ENCODE data around the gene ELOVL2.
"Not testable (repeated sequence)": the region's sequence is repeated elsewhere in the genome, so short reads cannot be mapped to it uniquely, and the experiment has no call there.

ELOVL2 gene

DNA sequence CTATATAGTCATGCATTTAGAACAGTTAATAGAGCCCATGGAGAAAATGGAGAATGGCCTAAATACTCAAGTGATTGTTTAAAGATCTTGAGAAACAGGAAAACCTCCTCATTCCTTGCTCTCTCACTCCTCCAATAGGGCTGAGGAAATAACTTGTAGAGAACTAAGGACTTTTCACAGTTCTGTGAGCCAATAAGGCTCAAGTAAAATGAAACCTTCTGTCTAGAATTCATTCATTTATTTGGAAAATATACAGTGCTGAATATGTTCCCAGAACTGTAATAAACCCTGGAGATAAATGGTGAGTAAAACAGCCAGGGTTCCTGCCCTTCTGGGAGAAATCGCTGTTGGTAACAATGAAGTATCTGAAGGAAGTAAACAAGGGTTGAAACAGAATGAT is 35.3 kb downstream of the ELOVL2 start:
- Histone ChIP-seq H3K36me3 (replicated peaks) (no peaks in the 10 kb centered on the region; the same call in 1 of the 2 replicates), H3K4me1 (no peaks in the 10 kb centered on the region)
- DNase-seq (ENCODE audit: low spot score in 2 of 2), result no peak

DNA sequence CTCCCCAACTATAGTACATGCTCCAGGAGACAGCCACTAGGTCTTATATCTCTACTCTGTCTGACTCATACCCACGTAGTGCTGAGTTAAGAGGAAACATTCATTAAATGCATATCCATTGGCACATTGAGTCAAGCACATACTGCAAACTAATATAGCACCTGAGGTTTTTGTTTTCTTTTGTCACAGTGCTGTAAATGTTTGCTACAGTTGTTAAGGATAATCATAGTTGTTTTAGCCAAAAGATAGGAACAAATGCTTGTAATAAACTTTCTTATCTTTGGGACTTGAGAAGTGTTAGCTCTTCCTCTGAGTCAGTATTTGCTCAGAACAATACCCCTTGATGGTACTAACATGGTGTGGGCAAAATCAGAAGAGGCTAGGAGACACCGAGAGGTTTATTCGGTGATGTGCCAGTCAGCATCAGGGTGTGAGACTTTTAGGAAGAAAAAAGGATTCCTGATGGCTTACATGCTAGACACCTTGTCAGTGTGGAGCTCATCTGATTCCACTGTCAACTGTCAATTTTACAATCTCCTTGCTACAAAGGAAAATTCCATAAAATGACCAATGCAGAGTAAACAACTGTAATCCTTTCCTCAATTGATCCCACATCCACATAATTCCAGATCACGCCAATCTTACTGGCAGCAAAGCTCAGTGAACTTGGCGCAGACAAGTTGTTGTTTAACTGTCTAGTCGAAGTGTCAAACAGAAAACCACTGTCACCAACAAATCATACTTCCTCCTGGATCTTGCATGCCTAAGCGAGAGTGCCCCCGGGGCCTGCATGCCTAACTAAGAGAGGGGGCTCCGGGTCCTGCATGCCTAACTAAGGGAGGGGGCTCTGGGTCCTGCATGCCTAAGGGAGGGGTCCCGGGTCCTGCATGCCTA is 36.1 kb downstream of the ELOVL2 start:
- no peaks in the 10 kb centered on the region for H3K4me1 ChIP-seq
- H3K36me3 ChIP-seq (replicated peaks), result no peaks in the 10 kb centered on the region; the same call in 1 of the 2 replicates
- in situ Hi-C loops (cut with MboI; ENCODE audit: low sequenced_read_pairs), result no loop called here
- DNase-seq (ENCODE audit: low spot score in 2 of 2), result no peak
- no peaks in the 10 kb centered on the region for H3K27me3 ChIP-seq (ENCODE audit: low read depth)
- H3K4me3 ChIP-seq, result no peak overlapping the region
- H3K9me3 ChIP-seq, result no peaks in the 10 kb centered on the region

More for the DNA sequence above, 35.3 kb downstream of the ELOVL2 start:
- in situ Hi-C loops (cut with MboI; ENCODE audit: low sequenced_read_pairs), result no loop called here
- Histone ChIP-seq H3K4me3 (no peak overlapping the region), H3K27me3 (ENCODE audit: low read depth) (no peaks in the 10 kb centered on the region), H3K9me3 (no peaks in the 10 kb centered on the region)

DNA sequence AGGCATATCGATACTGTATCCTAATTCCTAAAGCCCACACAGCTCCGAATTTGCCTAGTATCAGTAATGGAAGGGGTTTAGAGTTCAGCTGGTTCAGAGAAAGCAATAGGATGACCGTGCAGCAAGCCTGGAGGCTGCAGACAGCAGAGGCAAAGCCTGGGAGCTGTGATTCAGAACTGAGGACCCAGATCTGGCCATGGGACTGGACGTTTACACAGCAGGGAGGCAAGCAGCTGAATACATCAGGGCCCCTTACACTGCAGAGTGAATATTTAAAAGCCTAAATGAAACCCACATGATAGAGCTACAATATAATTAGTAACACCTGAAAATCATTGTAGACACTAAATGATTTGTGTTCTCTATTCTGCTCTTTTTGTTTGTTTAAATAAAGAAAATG is 38.0 kb downstream of the ELOVL2 start:
- Histone ChIP-seq H3K4me3 (no peak overlapping the region), H3K4me1 (no peaks in the 10 kb centered on the region), H3K9me3 (no peaks in the 10 kb centered on the region), H3K27me3 (ENCODE audit: low read depth) (no peaks in the 10 kb centered on the region), H3K36me3 (replicated peaks) (no peaks in the 10 kb centered on the region; the same call in 1 of the 2 replicates)
- DNase-seq (ENCODE audit: low spot score in 2 of 2), result no peak
- in situ Hi-C loops (cut with MboI; ENCODE audit: low sequenced_read_pairs), result no loop called here

DNA sequence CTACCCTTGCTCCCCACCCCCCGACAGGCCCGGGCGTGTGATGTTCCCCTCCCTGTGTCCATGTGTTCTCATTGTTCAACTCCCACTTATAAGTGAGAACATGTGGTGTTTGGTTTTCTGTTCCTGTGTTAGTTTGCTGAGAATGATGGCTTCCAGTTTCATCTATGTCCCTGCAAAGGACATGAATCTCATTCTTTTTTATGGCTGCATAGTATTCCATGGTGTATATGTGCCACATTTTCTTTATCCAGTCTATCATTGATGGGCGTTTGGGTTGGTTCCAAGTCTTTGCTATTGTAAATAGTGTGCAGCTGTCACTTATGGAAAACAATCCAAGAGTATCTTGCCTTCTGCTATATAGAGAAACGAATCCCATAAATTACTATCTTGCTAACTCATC is 40.8 kb downstream of the ELOVL2 start:
- in situ Hi-C loops (cut with MboI; ENCODE audit: low sequenced_read_pairs), result not testable (repeated sequence)

DNA sequence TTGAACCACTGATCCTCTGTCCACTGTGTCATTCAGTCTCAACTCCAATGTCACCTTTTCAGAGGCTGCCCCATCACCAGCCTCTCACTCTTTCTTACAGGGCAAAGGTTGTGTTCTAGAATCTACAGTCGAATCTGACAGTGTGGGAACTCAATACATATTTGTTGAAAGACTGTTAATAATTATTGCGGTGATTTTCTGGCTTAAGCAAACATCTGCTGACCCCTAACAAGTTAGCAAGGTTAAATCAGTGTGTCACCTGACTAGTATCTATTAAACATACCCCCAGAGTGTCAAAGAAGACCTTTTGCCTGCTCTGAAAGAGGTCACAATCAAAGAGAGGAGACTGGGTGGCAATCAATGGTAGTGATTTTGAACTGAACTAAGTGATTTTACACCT is 41.9 kb downstream of the ELOVL2 start:
- Histone ChIP-seq H3K9me3 (no peaks in the 10 kb centered on the region), H3K36me3 (replicated peaks) (no peaks in the 10 kb centered on the region), H3K4me1 (no peaks in the 10 kb centered on the region), H3K4me3 (no peak overlapping the region), H3K27me3 (ENCODE audit: low read depth) (no peaks in the 10 kb centered on the region)
- no peak for DNase-seq (ENCODE audit: low spot score in 2 of 2)
- in situ Hi-C loops (cut with MboI; ENCODE audit: low sequenced_read_pairs), result no loop called here

More for the DNA sequence above, 40.8 kb downstream of the ELOVL2 start:
- H3K9me3 ChIP-seq; DNase-seq (ENCODE audit: low spot score in 2 of 2); H3K4me1 ChIP-seq; H3K27me3 ChIP-seq (ENCODE audit: low read depth); H3K4me3 ChIP-seq; H3K36me3 ChIP-seq (replicated peaks): not testable (repeated sequence)

DNA sequence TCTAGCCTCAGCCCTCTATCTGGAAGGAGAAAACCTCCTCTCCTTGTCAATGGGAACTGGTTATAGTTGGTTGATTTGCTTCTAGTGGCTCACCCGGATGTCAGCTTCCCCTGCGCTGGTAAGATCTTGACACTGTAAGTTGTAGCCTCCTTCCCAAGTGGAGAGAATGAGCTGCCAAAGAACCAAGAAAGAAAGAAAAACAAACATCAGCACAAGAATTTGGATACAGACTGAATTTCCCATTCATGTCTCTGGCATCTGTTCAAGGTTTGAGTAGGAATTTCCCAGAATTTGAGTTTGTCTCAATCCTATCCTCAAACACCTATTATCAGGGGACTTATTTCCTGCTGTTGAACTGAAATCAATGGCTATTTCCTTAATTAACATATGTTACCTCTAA is 44.1 kb downstream of the ELOVL2 start:
- DNase-seq (ENCODE audit: low spot score in 2 of 2), result no peak
- Histone ChIP-seq H3K9me3 (no peaks in the 10 kb centered on the region), H3K27me3 (ENCODE audit: low read depth) (no peaks in the 10 kb centered on the region), H3K36me3 (replicated peaks) (no peaks in the 10 kb centered on the region), H3K4me1 (no peaks in the 10 kb centered on the region), H3K4me3 (no peak overlapping the region)
- in situ Hi-C loops (cut with MboI; ENCODE audit: low sequenced_read_pairs), result no loop called here

DNA sequence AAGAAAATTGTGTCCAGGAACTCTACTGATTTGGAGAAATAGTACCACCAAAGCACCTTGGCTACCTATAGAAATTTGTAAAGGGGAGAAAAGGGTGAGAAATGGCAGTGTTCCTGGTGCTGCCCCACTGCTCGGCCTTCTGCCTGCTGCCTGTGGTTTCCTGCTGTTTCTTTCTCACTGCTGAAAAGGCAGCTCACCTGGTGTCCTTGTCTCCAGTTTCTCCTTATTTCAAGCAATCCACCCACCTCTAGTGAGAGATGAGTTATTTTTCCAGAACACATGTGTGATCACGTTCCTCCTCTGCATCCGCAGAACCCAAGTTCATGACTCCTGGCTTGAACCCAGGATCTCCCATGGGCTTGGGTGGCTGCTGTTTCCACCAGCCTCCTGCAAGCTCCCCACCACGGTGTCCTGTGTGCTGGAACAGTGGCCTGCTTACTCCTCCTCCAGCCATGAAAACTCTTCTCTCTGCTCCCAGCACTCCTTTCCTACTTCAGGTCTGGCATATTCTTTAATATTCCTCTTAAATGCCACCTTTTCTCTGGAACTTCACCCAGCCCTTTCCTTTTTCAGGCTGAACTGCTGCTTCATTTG is 48.9 kb downstream of the ELOVL2 start:
- Histone ChIP-seq H3K4me1 (peaks cover 4% of the 10 kb centered on the region), H3K4me3 (no peak overlapping the region), H3K27me3 (ENCODE audit: low read depth) (no peaks in the 10 kb centered on the region), H3K36me3 (replicated peaks) (no peaks in the 10 kb centered on the region), H3K9me3 (no peaks in the 10 kb centered on the region)
- no peak for DNase-seq (ENCODE audit: low spot score in 2 of 2)
- in situ Hi-C loops (cut with MboI; ENCODE audit: low sequenced_read_pairs), result no loop called here

DNA sequence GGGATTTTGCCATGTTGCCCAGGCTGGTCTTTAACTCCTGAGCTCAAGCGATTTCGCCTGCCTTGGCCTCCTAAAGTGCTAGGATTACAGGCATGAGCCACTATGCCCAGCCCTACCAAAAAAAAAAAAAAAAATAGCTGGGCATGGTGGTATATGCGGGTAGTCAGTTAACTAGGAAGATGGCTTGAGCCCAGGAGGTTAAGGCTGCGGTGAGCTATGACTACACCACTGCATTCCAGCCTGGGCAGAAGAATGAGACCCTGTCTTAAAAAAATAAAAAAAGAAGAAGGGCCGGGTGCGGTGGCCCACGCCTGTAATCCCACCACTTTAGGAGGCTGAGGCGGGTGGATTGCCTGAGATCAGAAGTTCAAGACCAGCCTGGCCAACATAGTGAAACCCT is 50.2 kb downstream of the ELOVL2 start:
- 0 out of 2 replicates have a peak, but pooled peaks cover 2% of the 10 kb centered on the region for H3K36me3 ChIP-seq (replicated peaks)
- no peak overlapping the region for H3K4me3 ChIP-seq
- DNase-seq (ENCODE audit: low spot score in 2 of 2), result no peak
- H3K27me3 ChIP-seq (ENCODE audit: low read depth), result no peaks in the 10 kb centered on the region
- in situ Hi-C loops (cut with MboI; ENCODE audit: low sequenced_read_pairs), result no loop called here
- H3K9me3 ChIP-seq, result no peaks in the 10 kb centered on the region
- peaks cover 8% of the 10 kb centered on the region for H3K4me1 ChIP-seq

DNA sequence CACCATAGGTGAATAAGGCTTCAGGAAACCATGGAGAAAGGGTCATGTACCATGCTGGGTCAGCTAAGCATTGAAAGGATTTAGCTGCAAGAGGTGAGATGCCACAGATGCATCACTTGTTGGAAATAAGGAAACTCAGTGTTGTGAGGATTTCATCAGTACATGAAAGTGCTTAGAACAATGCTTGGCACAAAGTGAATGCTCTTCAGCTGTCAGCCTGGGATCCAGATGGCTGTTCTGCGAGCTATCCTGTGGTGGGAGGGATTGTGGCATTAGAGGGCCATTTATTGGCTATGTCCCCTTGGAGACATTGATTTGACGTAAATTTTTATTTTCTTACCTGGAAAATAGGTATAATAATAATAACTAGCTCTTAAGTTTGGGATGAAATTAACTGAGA is 53.0 kb downstream of the ELOVL2 start:
- no peak for DNase-seq (ENCODE audit: low spot score in 2 of 2)
- Histone ChIP-seq H3K9me3 (no peaks in the 10 kb centered on the region), H3K4me3 (no peak overlapping the region), H3K36me3 (replicated peaks) (0 out of 2 replicates have a peak, but pooled peaks cover 3% of the 10 kb centered on the region), H3K4me1 (peaks cover 8% of the 10 kb centered on the region), H3K27me3 (ENCODE audit: low read depth) (no peaks in the 10 kb centered on the region)
- in situ Hi-C loops (cut with MboI; ENCODE audit: low sequenced_read_pairs), result no loop called here

DNA sequence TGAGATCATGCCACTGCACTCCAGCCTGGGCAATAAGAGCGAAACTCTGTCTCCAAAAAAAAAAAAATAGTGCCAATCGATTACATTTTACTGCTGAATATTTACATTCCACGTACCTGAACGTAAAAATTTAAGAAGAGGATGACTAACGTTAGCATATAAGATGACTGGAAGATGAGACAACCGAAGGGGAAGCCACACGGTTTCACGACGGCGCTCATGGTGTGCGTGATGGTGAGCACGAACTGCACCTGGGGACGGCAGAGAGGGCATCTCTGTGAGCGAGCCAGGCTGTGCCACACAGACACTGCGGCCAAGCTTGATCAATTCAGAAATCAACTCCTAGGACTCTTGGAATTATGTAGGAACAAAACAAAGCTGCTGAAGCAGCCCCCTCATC is 54.5 kb downstream of the ELOVL2 start:
- Histone ChIP-seq H3K36me3 (replicated peaks) (peaks cover 3% of the 10 kb centered on the region; the same call in 1 of the 2 replicates), H3K4me3 (no peak overlapping the region), H3K27me3 (ENCODE audit: low read depth) (no peaks in the 10 kb centered on the region), H3K9me3 (peaks cover 6% of the 10 kb centered on the region; the same call in 1 of the 2 replicates), H3K4me1 (peaks cover 8% of the 10 kb centered on the region)
- no peak for DNase-seq (ENCODE audit: low spot score in 2 of 2)
- in situ Hi-C loops (cut with MboI; ENCODE audit: low sequenced_read_pairs), result no loop called here

DNA sequence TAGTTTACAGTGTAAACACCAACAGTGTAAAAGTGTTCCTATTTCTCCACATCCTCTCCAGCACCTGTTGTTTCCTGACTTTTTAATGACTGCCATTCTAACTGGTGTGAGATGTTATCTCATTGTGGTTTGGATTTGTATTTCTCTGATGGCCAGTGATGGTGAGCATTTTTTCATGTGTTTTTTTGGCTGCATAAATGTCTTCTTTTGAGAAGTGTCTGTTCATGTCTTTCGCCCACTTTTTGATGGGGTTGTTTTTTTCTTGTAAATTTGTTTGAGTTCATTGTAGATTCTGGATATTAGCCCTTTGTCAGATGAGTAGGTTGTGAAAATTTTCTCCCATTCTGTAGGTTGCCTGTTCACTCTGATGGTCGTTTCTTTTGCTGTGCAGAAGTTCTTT is 59.1 kb downstream of the ELOVL2 start:
- H3K4me3 ChIP-seq; DNase-seq (ENCODE audit: low spot score in 2 of 2); in situ Hi-C loops (cut with MboI; ENCODE audit: low sequenced_read_pairs); H3K27me3 ChIP-seq (ENCODE audit: low read depth); H3K36me3 ChIP-seq (replicated peaks); H3K9me3 ChIP-seq; H3K4me1 ChIP-seq: not testable (repeated sequence)

DNA sequence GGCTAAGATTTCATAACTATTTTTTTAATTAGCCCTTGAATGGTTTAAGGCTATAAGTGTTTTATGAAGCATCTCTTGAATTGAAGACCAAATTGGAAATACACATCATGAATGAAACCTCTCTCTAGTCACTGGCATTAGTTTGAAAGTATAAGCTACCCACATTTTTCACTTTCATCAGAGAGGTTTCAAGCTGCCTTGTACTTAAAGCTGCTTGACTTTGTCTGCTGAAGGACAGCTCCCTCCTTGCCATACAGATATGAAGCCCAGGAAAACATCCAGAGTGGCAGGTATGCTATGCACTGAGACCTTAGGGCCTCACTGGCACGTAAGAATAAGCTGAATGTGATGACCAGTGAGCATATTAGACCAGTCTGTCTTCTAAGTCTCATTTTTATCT is 62.7 kb downstream of the ELOVL2 start:
- Histone ChIP-seq H3K9me3 (peaks cover 6% of the 10 kb centered on the region; the same call in 1 of the 2 replicates), H3K4me1 (peaks cover 9% of the 10 kb centered on the region), H3K27me3 (ENCODE audit: low read depth) (no peaks in the 10 kb centered on the region), H3K36me3 (replicated peaks) (no peaks in the 10 kb centered on the region; the same call in 1 of the 2 replicates), H3K4me3 (no peak overlapping the region)
- DNase-seq (ENCODE audit: low spot score in 2 of 2), result no peak
- in situ Hi-C loops (cut with MboI; ENCODE audit: low sequenced_read_pairs), result no loop called here

DNA sequence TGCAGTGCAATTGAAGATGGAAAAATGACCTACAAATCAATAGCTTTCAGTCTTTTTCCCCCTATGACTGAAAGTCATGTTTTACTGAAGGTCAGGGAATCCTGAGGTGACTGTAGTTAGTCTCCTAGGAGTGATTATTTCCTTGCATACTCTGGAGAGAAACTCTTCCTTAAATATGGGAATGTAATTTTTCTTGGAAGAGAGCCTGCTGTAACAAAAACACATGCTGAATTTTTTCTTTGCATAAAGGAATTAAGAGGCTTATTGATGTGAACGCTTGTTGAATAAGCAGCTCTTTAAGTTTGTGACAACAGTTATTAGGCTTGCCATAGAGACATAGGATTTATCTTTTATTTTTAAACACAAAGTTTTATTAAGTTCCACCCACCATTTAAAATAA is 64.5 kb downstream of the ELOVL2 start:
- Histone ChIP-seq H3K4me1 (peaks cover 9% of the 10 kb centered on the region), H3K36me3 (replicated peaks) (peaks cover 2% of the 10 kb centered on the region), H3K27me3 (ENCODE audit: low read depth) (no peaks in the 10 kb centered on the region), H3K9me3 (no peaks in the 10 kb centered on the region), H3K4me3 (no peak overlapping the region)
- peak in 1 of 2 experiments; percentile 65 for DNase-seq (ENCODE audit: low spot score in 2 of 2)
- in situ Hi-C loops (cut with MboI; ENCODE audit: low sequenced_read_pairs), result no loop called here

DNA sequence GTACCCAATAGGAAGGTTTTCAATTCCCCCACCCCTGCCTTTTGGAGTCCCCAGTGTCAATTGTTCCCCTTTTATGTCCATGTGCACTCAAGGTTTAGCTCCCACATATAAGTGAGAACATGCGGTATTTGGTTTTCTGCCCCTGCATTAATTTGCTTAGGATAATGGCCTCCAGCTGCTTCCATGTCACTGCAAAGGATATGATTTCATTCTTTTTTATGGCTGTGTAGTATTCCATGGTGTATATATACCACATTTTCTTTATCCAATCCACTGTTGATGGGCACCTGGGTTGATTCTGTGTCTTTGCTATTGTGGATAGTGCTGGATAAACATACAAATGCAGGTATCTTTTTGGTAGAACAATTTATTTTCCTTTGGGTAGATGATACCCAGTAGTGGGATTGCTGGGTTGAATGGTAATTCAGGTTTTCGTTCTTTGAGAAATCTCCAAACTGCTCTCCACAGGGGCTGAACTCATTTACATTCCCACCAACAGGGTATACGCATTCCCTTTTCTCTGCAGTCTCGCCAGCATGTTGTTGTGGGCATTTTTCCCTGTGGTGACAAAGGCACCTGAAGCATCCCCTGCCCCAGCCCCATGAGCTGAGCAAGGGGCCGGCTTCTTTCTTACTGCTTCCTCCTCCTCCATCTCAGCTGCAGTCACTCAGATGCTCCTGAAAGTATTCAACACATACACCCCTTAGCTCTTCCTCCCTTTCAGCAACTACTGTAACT is 66.7 kb downstream of the ELOVL2 start:
- peaks cover 9% of the 10 kb centered on the region for H3K4me1 ChIP-seq
- no peaks in the 10 kb centered on the region for H3K9me3 ChIP-seq
- in situ Hi-C loops (cut with MboI; ENCODE audit: low sequenced_read_pairs), result no loop called here
- DNase-seq (ENCODE audit: low spot score in 2 of 2), result no peak
- H3K36me3 ChIP-seq (replicated peaks), result peaks cover 3% of the 10 kb centered on the region
- H3K27me3 ChIP-seq (ENCODE audit: low read depth), result no peaks in the 10 kb centered on the region
- no peak overlapping the region for H3K4me3 ChIP-seq
